ENCODE measurements around the gene GPRASP3.

The GPRASP3 gene

GRCh38 chrX:102765809-102766208 is 45.3 kb downstream of the GPRASP3 start:
- no peak for DNase-seq

- DNase-seq: peak; percentile 29
These were observed 46.7 kb downstream of the GPRASP3 start for GRCh38 chrX:102767287-102767686.

- peak; percentile 88 for DNase-seq
These were observed 48.6 kb downstream of the GPRASP3 start for GRCh38 chrX:102768987-102769761.

Measured in activated CD4-positive, alpha-beta T cell treated with anti-CD3 and anti-CD28 coated beads, Interleukin-2, Interleukin-6, amounts not matched to agents 100 ng/mL and 50 ng/mL, durations not matched to agents 16 hours and 8 hours (primary cell).